NCI-H1436 (cell line): ENCODE data around the gene KASH5.

ENCODE experiments used
- DNase-seq: peaks from one replicate; lab custom pipeline; 2025; lab: John Stamatoyannopoulos, UW

KASH5 gene

GRCh38 chr19:49387936-49388372 is at the start of gene KASH5:
Gene KASH5 (plus strand): TSS chr19:49388249. CDS start chr19:49390884, 2,635 bp downstream.
- no peak for DNase-seq

- DNase-seq: no peak
These were observed 49.3 kb upstream of the KASH5 start for GRCh38 chr19:49338691-49339300.

- peak; percentile 80 for DNase-seq
These were observed 48.6 kb upstream of the KASH5 start for GRCh38 chr19:49339301-49340068.

- DNase-seq: peak; percentile 96
These were observed 47.8 kb upstream of the KASH5 start for GRCh38 chr19:49340069-49340864.

- no peak for DNase-seq
These were observed 47.0 kb upstream of the KASH5 start for GRCh38 chr19:49340865-49341718.

GRCh38 chr19:49342291-49342721 is 45.7 kb upstream of the KASH5 start:
- no peak for DNase-seq

- DNase-seq: no peak
These were observed 44.9 kb upstream of the KASH5 start for GRCh38 chr19:49343123-49343522.

- no peak for DNase-seq
These were observed 43.3 kb upstream of the KASH5 start for GRCh38 chr19:49344505-49345423.

GRCh38 chr19:49347191-49347590 is 40.9 kb upstream of the KASH5 start:
- DNase-seq: no peak

GRCh38 chr19:49347835-49348234 is 40.2 kb upstream of the KASH5 start:
- DNase-seq: no peak

GRCh38 chr19:49348305-49349189 is 39.5 kb upstream of the KASH5 start:
- no peak for DNase-seq

- no peak for DNase-seq
These were observed 38.5 kb upstream of the KASH5 start for GRCh38 chr19:49349567-49349966.

- no peak for DNase-seq
These were observed 32.1 kb upstream of the KASH5 start for GRCh38 chr19:49355909-49356353.

- DNase-seq: no peak
These were observed 31.7 kb upstream of the KASH5 start for GRCh38 chr19:49356382-49356781.

GRCh38 chr19:49357186-49357585 is 30.9 kb upstream of the KASH5 start:
- no peak for DNase-seq

GRCh38 chr19:49359851-49360820 is 27.9 kb upstream of the KASH5 start:
- DNase-seq: no peak

- DNase-seq: peak; percentile 22
These were observed 26.5 kb upstream of the KASH5 start for GRCh38 chr19:49361438-49362047.
